Measurements from ENCODE around the gene STK4. TPM values are rescaled to one million over a fixed set of nuclear protein-coding genes. Genes with fewer than 3 reads are reported as not detected.

STK4 gene
- total RNA-seq, 1 donor from 2014 or later = 25.3 TPM

DNA sequence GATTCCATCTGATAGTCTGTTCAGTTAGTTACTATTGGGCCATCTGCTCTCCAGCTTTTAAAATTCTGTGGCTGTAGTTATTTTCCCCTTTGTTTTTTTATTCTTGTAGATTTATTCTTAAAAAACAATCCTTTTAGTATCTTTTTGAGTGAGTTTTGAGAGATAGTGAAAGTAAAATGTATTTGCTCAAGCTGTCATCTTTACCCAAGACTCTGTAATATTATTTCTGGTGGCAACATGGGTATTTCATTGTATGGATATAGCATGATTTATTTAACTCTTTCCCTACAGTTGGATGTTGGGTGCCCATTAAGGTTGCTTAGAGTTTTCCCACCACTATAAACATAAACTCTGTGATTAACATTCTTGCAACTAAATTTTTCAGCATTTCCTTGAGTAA, 24.6 kb downstream of the STK4 start:
- peaks cover 21% of the 10 kb centered on the region for H3K36me3 Mint-ChIP-seq (ENCODE audit: unreplicated experiment)
- no peaks in the 10 kb centered on the region for H3K9me3 Mint-ChIP-seq (ENCODE audit: unreplicated experiment)
- TF ChIP-seq, protein P1, sequence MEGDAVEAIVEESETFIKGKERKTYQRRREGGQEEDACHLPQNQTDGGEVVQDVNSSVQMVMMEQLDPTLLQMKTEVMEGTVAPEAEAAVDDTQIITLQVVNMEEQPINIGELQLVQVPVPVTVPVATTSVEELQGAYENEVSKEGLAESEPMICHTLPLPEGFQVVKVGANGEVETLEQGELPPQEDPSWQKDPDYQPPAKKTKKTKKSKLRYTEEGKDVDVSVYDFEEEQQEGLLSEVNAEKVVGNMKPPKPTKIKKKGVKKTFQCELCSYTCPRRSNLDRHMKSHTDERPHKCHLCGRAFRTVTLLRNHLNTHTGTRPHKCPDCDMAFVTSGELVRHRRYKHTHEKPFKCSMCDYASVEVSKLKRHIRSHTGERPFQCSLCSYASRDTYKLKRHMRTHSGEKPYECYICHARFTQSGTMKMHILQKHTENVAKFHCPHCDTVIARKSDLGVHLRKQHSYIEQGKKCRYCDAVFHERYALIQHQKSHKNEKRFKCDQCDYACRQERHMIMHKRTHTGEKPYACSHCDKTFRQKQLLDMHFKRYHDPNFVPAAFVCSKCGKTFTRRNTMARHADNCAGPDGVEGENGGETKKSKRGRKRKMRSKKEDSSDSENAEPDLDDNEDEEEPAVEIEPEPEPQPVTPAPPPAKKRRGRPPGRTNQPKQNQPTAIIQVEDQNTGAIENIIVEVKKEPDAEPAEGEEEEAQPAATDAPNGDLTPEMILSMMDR (IDR thresholded peaks at IDR 0.05) = no peak
- H3K4me3 Mint-ChIP-seq (ENCODE audit: unreplicated experiment) = peak overlapping the region; percentile 49
- H3K27ac Mint-ChIP-seq (ENCODE audit: unreplicated experiment) = peak overlapping the region; percentile 66
- peaks cover 22% of the 10 kb centered on the region for H3K4me1 Mint-ChIP-seq (ENCODE audit: unreplicated experiment)
- DNase-seq (ENCODE audit: extremely low spot score, unreplicated experiment) = no peak
- no peaks in the 10 kb centered on the region for H3K27me3 Mint-ChIP-seq (ENCODE audit: unreplicated experiment)

DNA sequence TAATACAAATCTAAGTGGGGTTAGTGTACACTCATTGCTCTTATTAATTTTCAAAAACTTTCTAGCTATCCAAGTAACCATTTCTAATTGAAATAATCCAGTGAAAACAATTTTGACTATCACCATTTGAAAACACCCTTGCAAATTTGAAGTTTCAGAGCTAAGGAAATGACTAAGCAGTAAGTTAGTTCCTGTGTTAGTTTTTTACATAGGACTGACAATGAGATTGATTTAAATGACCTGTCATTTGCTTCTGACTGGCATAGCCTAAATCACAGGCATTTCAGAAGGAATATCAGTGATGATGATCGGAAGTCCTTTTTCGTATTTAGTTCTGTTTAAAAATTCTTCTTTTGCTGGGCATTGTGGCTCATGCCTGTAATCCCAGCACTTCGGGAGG, 27.0 kb downstream of the STK4 start:
- Mint-ChIP-seq H3K4me1 (ENCODE audit: unreplicated experiment) (peaks cover 22% of the 10 kb centered on the region), H3K27ac (ENCODE audit: unreplicated experiment) (peak overlapping the region; percentile 48), H3K4me3 (ENCODE audit: unreplicated experiment) (no peak overlapping the region), H3K9me3 (ENCODE audit: unreplicated experiment) (no peaks in the 10 kb centered on the region), H3K27me3 (ENCODE audit: unreplicated experiment) (no peaks in the 10 kb centered on the region), H3K36me3 (ENCODE audit: unreplicated experiment) (peaks cover 40% of the 10 kb centered on the region)
- no peak for DNase-seq (ENCODE audit: extremely low spot score, unreplicated experiment)
- TF ChIP-seq, protein P1 (IDR thresholded peaks at IDR 0.05) = no peak

DNA sequence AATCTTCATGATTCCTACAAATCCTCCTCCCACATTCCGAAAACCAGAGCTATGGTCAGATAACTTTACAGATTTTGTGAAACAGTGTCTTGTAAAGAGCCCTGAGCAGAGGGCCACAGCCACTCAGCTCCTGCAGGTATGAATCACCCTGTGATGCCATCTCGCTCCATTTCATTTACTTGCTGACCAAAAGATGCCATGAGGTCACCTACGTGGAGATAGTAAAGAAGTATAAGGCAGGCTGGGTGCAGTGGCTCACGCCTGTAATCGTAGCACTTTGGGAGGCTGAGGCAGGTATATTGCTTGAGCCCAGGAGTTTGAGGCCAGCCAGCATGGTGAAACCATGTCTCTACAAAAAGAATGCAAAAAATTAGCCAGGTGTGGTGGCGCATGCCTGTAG, 30.9 kb downstream of the STK4 start:
- Mint-ChIP-seq H3K4me3 (ENCODE audit: unreplicated experiment) (no peak overlapping the region), H3K36me3 (ENCODE audit: unreplicated experiment) (peaks cover 43% of the 10 kb centered on the region), H3K9me3 (ENCODE audit: unreplicated experiment) (no peaks in the 10 kb centered on the region), H3K4me1 (ENCODE audit: unreplicated experiment) (peaks cover 8% of the 10 kb centered on the region), H3K27ac (ENCODE audit: unreplicated experiment) (no peak overlapping the region), H3K27me3 (ENCODE audit: unreplicated experiment) (no peaks in the 10 kb centered on the region)
- TF ChIP-seq, protein P1 (IDR thresholded peaks at IDR 0.05) = no peak
- DNase-seq (ENCODE audit: extremely low spot score, unreplicated experiment) = no peak

DNA sequence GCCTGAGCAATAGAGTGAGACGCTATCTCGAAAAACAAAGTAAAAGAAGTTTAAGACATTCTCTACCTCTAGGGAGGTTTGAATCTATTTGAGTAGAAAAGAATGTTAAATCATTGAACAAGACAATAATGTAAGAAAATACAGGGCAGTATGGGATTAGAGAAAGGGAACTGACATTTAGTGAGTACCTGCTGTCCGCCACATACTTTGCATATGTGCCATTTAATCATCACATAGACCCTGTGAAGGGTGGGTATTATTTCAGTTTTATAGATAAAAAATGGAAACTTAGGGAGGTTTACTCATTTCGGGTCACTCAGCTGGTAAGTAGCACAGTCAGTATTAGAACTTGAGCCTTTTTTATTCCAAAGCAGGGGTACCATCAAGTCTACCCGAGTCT, 31.4 kb downstream of the STK4 start:
- Mint-ChIP-seq H3K4me3 (ENCODE audit: unreplicated experiment) (no peak overlapping the region), H3K9me3 (ENCODE audit: unreplicated experiment) (no peaks in the 10 kb centered on the region), H3K27ac (ENCODE audit: unreplicated experiment) (no peak overlapping the region), H3K4me1 (ENCODE audit: unreplicated experiment) (peaks cover 8% of the 10 kb centered on the region), H3K36me3 (ENCODE audit: unreplicated experiment) (peaks cover 43% of the 10 kb centered on the region), H3K27me3 (ENCODE audit: unreplicated experiment) (no peaks in the 10 kb centered on the region)
- no peak for DNase-seq (ENCODE audit: extremely low spot score, unreplicated experiment)
- TF ChIP-seq, protein P1 (IDR thresholded peaks at IDR 0.05) = no peak

DNA sequence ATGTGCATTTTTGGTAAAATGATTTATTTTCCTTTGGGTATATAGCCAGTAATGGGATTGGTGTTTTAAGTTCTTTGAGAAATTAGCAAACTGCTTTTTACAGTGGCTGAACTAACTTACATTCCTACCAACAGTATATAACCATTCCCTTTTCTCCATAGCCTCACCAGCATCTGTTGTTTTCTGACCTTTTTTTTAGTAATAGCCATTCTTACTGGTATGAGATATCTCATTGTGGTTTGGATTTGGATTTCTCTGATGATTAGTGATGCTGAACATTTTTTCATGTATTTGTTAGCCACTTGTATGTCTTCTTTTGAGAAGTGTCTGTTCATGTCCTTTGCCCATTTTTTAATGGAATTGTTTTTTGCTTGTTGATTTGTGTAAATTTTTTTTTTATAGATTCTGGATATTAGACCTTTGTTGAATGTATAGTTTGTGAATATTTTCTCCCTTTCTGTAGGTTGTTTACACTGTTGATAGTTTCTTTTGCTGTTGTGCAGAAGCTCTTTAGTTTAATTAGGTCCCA, 42.3 kb downstream of the STK4 start:
- H3K27me3 Mint-ChIP-seq (ENCODE audit: unreplicated experiment) = no peaks in the 10 kb centered on the region
- peaks cover 20% of the 10 kb centered on the region for H3K4me1 Mint-ChIP-seq (ENCODE audit: unreplicated experiment)

More for the DNA sequence above, 42.3 kb downstream of the STK4 start:
- no peak for DNase-seq (ENCODE audit: extremely low spot score, unreplicated experiment)
- Mint-ChIP-seq H3K27ac (ENCODE audit: unreplicated experiment) (no peak overlapping the region), H3K9me3 (ENCODE audit: unreplicated experiment) (no peaks in the 10 kb centered on the region), H3K36me3 (ENCODE audit: unreplicated experiment) (peaks cover 21% of the 10 kb centered on the region), H3K4me3 (ENCODE audit: unreplicated experiment) (no peak overlapping the region)
- TF ChIP-seq, protein P1 (IDR thresholded peaks at IDR 0.05) = no peak

Data from osteocyte (in vitro differentiated cells).